Right lobe of liver (tissue), 4 donors: ENCODE measurements around the gene C10orf120.

Experiments used
- CTCF ChIP-seq, 4 donors: fragments of 200-600 bp in 3 of 4; fragments of 450-650 bp in 1 of 4; IDR thresholded peaks; one replicate each; pipeline versions ENCODE4 v1.5.1 to v1.8.0; 2016 to 2022; ENCODE audit warnings: antibody characterized with exemption in 4 of 4, mild to moderate bottlenecking in 2 of 4
- POLR2A ChIP-seq: fragments of 450-650 bp; IDR thresholded peaks from one replicate; pipeline ENCODE4 v1.6.1; 2017; ENCODE audit warnings: antibody characterized with exemption, mild to moderate bottlenecking
- donor health status: DM: no; HTN: no; CAD: no.
- donor health status: DM: no; HTN: no; CAD: no.
- donor health status: DM: no; HTN: yes; CAD: no.

- TF ChIP-seq CTCF (IDR thresholded peaks at IDR 0.05) (no peak), POLR2A (no peak)
These were observed 35.1 kb downstream of the C10orf120 start for GRCh38 chr10:122664501-122664900.
